GM12878 (cell line): Measurements from ENCODE around the gene AP1M1.

ENCODE experiments used
- ATF3 ChIP-seq: IDR thresholded peaks from 2 replicates; pipeline ENCODE4 v1.6.1; 2011; ENCODE audit warnings: low read depth, mild to moderate bottlenecking, low read length, moderate library complexity, borderline replicate concordance; ENCODE audit errors: extremely low read depth
- ATF7 ChIP-seq: fragments of 450-650 bp; IDR thresholded peaks from 2 replicates; pipeline ENCODE4 v1.6.1; 2016; ENCODE audit warnings: low read depth, mild to moderate bottlenecking
- CTCF ChIP-seq, 3 experiments: IDR thresholded peaks in 2 of 3; conservative IDR thresholded peaks in 1 of 3; 2 replicates each; pipeline ENCODE4 v1.5.1; 2011; ENCODE audit warnings: low read depth in 3 of 3, low read length in 3 of 3, mild to moderate bottlenecking in 3 of 3, control low read depth in 2 of 3, moderate library complexity in 2 of 3, inconsistent platforms in 1 of 3, mixed read lengths in 1 of 3; ENCODE audit not compliant: control insufficient read depth in 2 of 3, insufficient read depth in 1 of 3; ENCODE audit errors: extremely low read depth in 1 of 3
- ESRRA ChIP-seq: IDR thresholded peaks from 2 replicates; pipeline ENCODE4 v1.6.1; 2012; ENCODE audit warnings: mild to moderate bottlenecking, low read length, improper control_type of control experiment
- EZH2 ChIP-seq: IDR thresholded peaks from 2 replicates; pipeline ENCODE4 v1.6.1; 2012; ENCODE audit warnings: low read depth, mild to moderate bottlenecking, control low read depth, inconsistent platforms, low read length, borderline replicate concordance; ENCODE audit not compliant: control insufficient read depth
- GABPA ChIP-seq: IDR thresholded peaks from 2 replicates; pipeline ENCODE4 v1.6.1; 2014; ENCODE audit warnings: antibody characterized with exemption, low read depth, mild to moderate bottlenecking, inconsistent platforms
- HDAC6 ChIP-seq: fragments of 200-600 bp; sonication (generic); IDR thresholded peaks from one replicate; pipeline ENCODE4 v1.8.0; 2017; ENCODE audit warnings: antibody characterized with exemption; ENCODE audit not compliant: unreplicated experiment
- JUNB ChIP-seq: IDR thresholded peaks from 2 replicates; pipeline ENCODE4 v1.6.1; 2016; ENCODE audit warnings: antibody characterized with exemption, mild to moderate bottlenecking
- POLR2A ChIP-seq: IDR thresholded peaks from 2 replicates; pipeline ENCODE4 v1.6.1; 2011; ENCODE audit warnings: low read depth, mild to moderate bottlenecking, low read length
- SMC3 ChIP-seq: IDR thresholded peaks from 2 replicates; pipeline ENCODE4 v1.6.1; 2011; ENCODE audit warnings: low read length, improper control_type of control experiment, borderline replicate concordance
- ZNF24 ChIP-seq: fragments of 450-650 bp; IDR thresholded peaks from 2 replicates; pipeline ENCODE4 v1.6.1; 2017; ENCODE audit warnings: antibody characterized with exemption, mild to moderate bottlenecking

GRCh38 chr19:16204005-16204294, 6.2 kb downstream of the AP1M1 start:
- no peak for TF ChIP-seq ESRRA
- TF ChIP-seq SMC3: no peak
- TF ChIP-seq CTCF (IDR thresholded peaks at IDR 0.05 in 2 of 3, conservative IDR thresholded peaks at IDR 0.05 in 1 of 3; ENCODE audit: control insufficient read depth in 2 of 3, extremely low read depth in 1 of 3, insufficient read depth in 1 of 3, low read depth in 3 of 3, low read length in 3 of 3): no peak
- TF ChIP-seq ATF7: no peak
- TF ChIP-seq EZH2: no peak
- no peak for TF ChIP-seq POLR2A
- no peak for TF ChIP-seq HDAC6
- no peak for TF ChIP-seq JUNB
- TF ChIP-seq GABPA: no peak
- TF ChIP-seq ZNF24: no peak
- TF ChIP-seq ATF3: no peak
